ENCODE data around the gene MICB. TPM values are rescaled to one million over a fixed set of nuclear protein-coding genes. Genes with fewer than 3 reads are reported as not detected.

MICB gene
- total RNA-seq, 1 donor from 2014 or later, result 0.31 TPM

GRCh38 chr6:31557443-31558317 lies 59.7 kb downstream of the MICB start:
- Mint-ChIP-seq H3K4me3 (no peak overlapping the region), H3K36me3 (peaks cover 11% of the 10 kb centered on the region), H3K27ac (no peak overlapping the region), H3K27me3 (ENCODE audit: low read depth) (no peaks in the 10 kb centered on the region), H3K9me3 (no peaks in the 10 kb centered on the region), H3K4me1 (no peaks in the 10 kb centered on the region)
- DNase-seq (ENCODE audit: low spot score in 2 of 2, unreplicated experiment in 2 of 2), result no peak
- TF ChIP-seq, protein P1, sequence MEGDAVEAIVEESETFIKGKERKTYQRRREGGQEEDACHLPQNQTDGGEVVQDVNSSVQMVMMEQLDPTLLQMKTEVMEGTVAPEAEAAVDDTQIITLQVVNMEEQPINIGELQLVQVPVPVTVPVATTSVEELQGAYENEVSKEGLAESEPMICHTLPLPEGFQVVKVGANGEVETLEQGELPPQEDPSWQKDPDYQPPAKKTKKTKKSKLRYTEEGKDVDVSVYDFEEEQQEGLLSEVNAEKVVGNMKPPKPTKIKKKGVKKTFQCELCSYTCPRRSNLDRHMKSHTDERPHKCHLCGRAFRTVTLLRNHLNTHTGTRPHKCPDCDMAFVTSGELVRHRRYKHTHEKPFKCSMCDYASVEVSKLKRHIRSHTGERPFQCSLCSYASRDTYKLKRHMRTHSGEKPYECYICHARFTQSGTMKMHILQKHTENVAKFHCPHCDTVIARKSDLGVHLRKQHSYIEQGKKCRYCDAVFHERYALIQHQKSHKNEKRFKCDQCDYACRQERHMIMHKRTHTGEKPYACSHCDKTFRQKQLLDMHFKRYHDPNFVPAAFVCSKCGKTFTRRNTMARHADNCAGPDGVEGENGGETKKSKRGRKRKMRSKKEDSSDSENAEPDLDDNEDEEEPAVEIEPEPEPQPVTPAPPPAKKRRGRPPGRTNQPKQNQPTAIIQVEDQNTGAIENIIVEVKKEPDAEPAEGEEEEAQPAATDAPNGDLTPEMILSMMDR (IDR thresholded peaks at IDR 0.05; ENCODE audit: unreplicated experiment), result no peak

GRCh38 chr6:31558318-31558625 lies 60.3 kb downstream of the MICB start:
- H3K27me3 Mint-ChIP-seq (ENCODE audit: low read depth), result no peaks in the 10 kb centered on the region
- H3K4me1 Mint-ChIP-seq, result no peaks in the 10 kb centered on the region
- TF ChIP-seq, protein P1 (IDR thresholded peaks at IDR 0.05; ENCODE audit: unreplicated experiment), result no peak
- H3K4me3 Mint-ChIP-seq, result no peak overlapping the region
- no peak for DNase-seq (ENCODE audit: low spot score in 2 of 2, unreplicated experiment in 2 of 2)
- peaks cover 10% of the 10 kb centered on the region for H3K36me3 Mint-ChIP-seq
- H3K27ac Mint-ChIP-seq, result no peak overlapping the region
- no peaks in the 10 kb centered on the region for H3K9me3 Mint-ChIP-seq

DNA sequence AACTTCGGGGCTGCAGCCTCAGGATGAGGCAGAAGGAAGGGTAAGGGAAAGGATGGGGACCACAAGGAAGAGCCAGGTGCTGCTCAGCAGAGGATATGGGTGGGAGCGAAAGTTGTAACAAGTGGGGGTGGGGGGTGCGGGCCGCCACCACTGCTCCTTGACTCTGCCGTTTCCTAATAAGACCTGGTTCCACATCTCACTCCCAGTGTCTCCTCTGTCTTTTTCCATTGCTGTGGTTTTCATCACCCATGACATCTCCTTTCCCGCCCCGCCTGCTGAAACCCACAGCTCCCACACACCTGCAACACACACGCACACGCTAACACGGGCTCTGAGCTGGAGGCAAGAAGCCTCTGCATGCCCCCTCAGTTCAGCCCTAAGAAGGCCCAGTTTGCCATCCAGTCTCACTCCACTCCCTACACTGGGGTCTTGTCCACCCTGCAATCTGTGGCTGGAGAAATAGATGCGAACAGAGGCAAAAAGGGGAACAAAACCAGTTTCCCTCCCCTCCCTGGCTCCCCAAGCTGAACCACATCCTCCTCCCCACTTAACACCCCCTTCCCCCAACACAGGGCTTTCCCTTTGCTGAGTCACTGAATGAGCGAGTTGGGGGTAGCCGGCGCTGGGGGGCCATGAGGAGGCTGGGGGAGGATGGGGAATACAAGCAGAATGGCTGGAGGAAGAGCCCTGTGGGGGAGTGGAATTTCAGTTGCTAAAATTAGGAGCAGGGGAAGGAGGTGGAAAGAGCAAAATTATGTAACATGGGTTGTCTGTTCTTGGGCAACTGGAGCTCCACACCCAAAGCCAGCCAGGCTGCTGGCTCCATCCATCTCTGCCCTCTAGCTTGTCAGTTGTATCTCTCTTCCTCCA lies 60.9 kb downstream of the MICB start:
- Mint-ChIP-seq H3K9me3 (no peaks in the 10 kb centered on the region), H3K27ac (no peak overlapping the region), H3K4me3 (no peak overlapping the region), H3K36me3 (peaks cover 10% of the 10 kb centered on the region), H3K4me1 (no peaks in the 10 kb centered on the region), H3K27me3 (ENCODE audit: low read depth) (no peaks in the 10 kb centered on the region)
- no peak for DNase-seq (ENCODE audit: low spot score in 2 of 2, unreplicated experiment in 2 of 2)
- TF ChIP-seq, protein P1 (IDR thresholded peaks at IDR 0.05; ENCODE audit: unreplicated experiment), result no peak

- H3K36me3 Mint-ChIP-seq, result peaks cover 9% of the 10 kb centered on the region
- H3K27ac Mint-ChIP-seq, result no peak overlapping the region
- no peak for DNase-seq (ENCODE audit: low spot score in 2 of 2, unreplicated experiment in 2 of 2)
- TF ChIP-seq, protein P1 (IDR thresholded peaks at IDR 0.05; ENCODE audit: unreplicated experiment), result no peak
- no peaks in the 10 kb centered on the region for H3K9me3 Mint-ChIP-seq
- H3K4me3 Mint-ChIP-seq, result no peak overlapping the region
- no peaks in the 10 kb centered on the region for H3K4me1 Mint-ChIP-seq
- H3K27me3 Mint-ChIP-seq (ENCODE audit: low read depth), result no peaks in the 10 kb centered on the region
Measured at GRCh38 chr6:31559606-31559957, 61.6 kb downstream of the MICB start.

- TF ChIP-seq, protein P1 (IDR thresholded peaks at IDR 0.05; ENCODE audit: unreplicated experiment), result no peak
- no peaks in the 10 kb centered on the region for H3K9me3 Mint-ChIP-seq
- H3K27me3 Mint-ChIP-seq (ENCODE audit: low read depth), result no peaks in the 10 kb centered on the region
- DNase-seq (ENCODE audit: low spot score in 2 of 2, unreplicated experiment in 2 of 2), result no peak
- H3K4me1 Mint-ChIP-seq, result no peaks in the 10 kb centered on the region
- H3K27ac Mint-ChIP-seq, result peak overlapping the region; percentile 27
- peaks cover 6% of the 10 kb centered on the region for H3K36me3 Mint-ChIP-seq
- no peak overlapping the region for H3K4me3 Mint-ChIP-seq
Measured at GRCh38 chr6:31559958-31560696, 62.2 kb downstream of the MICB start.
